Right lobe of liver (tissue), 6 donors: ENCODE measurements around the gene SLC25A44. TPM values are rescaled to one million over a fixed set of nuclear protein-coding genes. Genes with fewer than 3 reads are reported as not detected.
A peak's percentile ranks its signal among the peaks of the same experiment; 100 is the strongest.

ENCODE experiments used
- ATAC-seq, 4 donors: fragments of 200-7000 bp; cut with Tn5 transposase; one replicate each; pipeline ENCODE4 v1.9.1; 2020; ENCODE audit warnings: mild to moderate bottlenecking in 4 of 4, moderate library complexity in 4 of 4
- DNase-seq, 3 donors: peaks; one replicate each; pipeline ENCODE4 v3.0.0-alpha.2; 2020
- H3K27ac ChIP-seq, 3 donors: fragments of 200-600 bp; one replicate each; pipeline ENCODE4 v1.8.0; 2022
- H3K27me3 ChIP-seq, 2 donors: fragments of 200-600 bp; one replicate each; pipeline ENCODE4 v1.8.0; 2022
- H3K36me3 ChIP-seq, 4 donors: fragments of 200-600 bp; sonication (generic) in 1 of 4; one replicate each; pipeline versions ENCODE4 v1.5.1 to v1.8.0; 2017 to 2022; ENCODE audit warnings: control low read depth in 1 of 4
- H3K4me1 ChIP-seq, 4 donors: fragments of 200-600 bp; sonication (generic) in 1 of 4; one replicate each; pipeline versions ENCODE4 v1.5.1 to v1.8.0; 2017 to 2022; ENCODE audit warnings: control low read depth in 1 of 4
- H3K4me3 ChIP-seq, 3 donors: fragments of 200-600 bp; one replicate each; pipeline ENCODE4 v1.8.0; 2022
- H3K9me3 ChIP-seq, 4 donors: fragments of 200-600 bp; sonication (generic) in 1 of 4; one replicate each; pipeline versions ENCODE4 v1.5.1 to v1.8.0; 2017 to 2022; ENCODE audit warnings: control low read depth in 1 of 4
- POLR2A ChIP-seq: fragments of 450-650 bp; IDR thresholded peaks from one replicate; pipeline ENCODE4 v1.6.1; 2017; ENCODE audit warnings: antibody characterized with exemption, mild to moderate bottlenecking
- WGBS: methylation state at CpG from one replicate; pipeline ENCODE4 v1.1.6; 2018; ENCODE audit warnings: low coverage, low lambda C conversion rate; ENCODE audit not compliant: insufficient coverage; ENCODE audit errors: missing lambda C conversion rate; 5-methylcytosine and 5-hydroxymethylcytosine counted together
- intact Hi-C, 2 donors: fragments of 100-400 bp; cut with DNase I; formaldehyde crosslinking; loops; one replicate each; pipeline versions ENCODE4 v1.11.2 to v1.14.1; 2022
- total RNA-seq, 6 experiments: library from RNA; depleted of rRNA in 2 of 6; stranded (reverse); fragments of >200 nt in 2 of 6; fragmentation: NEBNext Ultra II Directional in 3 of 6; extraction: Animal tissue kit (Norgen Biotek cat#: 25700) in 3 of 6; gene quantifications; one replicate each; pipeline versions ENCODE4 v1.1.0 to v1.2.4, GENCODE V29; 2016 to 2023
- TF ChIP-seq, protein P1 (sequence below), 4 donors: fragments of 200-600 bp in 3 of 4; fragments of 450-650 bp in 1 of 4; IDR thresholded peaks; one replicate each; pipeline versions ENCODE4 v1.5.1 to v1.8.0; 2016 to 2022; ENCODE audit warnings: antibody characterized with exemption in 4 of 4, mild to moderate bottlenecking in 2 of 4
- donor health status: DM: no; HTN: yes; CAD: no.
- donor health status: DM: no; HTN: no; CAD: no.
- donor health status: DM: no; HTN: no; CAD: no.
- donor health status: DM: no; HTN: yes; CAD: no.
- donor health status: DM: no; HTN: yes; CAD: no.

SLC25A44 gene
- total RNA-seq, 6 experiments from 2014 or later, result 19.1 to 30.5 (median 20.0) TPM

DNA sequence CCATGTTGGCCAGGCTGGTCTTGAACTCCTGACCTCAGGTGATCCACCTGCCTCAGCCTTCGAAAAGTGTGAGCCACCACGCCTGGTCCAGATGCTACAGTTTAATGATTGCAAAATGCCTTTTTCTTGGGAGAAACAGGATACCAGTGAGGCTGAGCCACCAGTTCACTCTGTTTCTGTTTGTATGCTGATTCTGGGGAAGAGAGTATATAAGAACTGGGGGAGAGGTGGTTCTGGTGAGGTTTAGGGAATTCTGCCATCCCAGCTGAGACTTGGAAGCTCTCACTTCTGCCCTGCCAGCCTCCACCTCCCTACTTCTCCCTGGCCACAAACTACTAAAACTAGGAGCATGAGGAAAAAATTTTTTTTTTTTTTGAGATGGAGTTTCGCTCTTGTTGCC lies 10.8 kb downstream of the SLC25A44 start:
- H3K27me3 ChIP-seq, result no peaks in the 10 kb centered on the region
- H3K4me3 ChIP-seq, result no peak overlapping the region
- intact Hi-C loops, result no loop called here
- ATAC-seq, result no peak
- 61% methylated on average over 2 of the region's 3 CpGs for WGBS
- no peak for DNase-seq
- no peak for TF ChIP-seq POLR2A
- TF ChIP-seq, protein P1, sequence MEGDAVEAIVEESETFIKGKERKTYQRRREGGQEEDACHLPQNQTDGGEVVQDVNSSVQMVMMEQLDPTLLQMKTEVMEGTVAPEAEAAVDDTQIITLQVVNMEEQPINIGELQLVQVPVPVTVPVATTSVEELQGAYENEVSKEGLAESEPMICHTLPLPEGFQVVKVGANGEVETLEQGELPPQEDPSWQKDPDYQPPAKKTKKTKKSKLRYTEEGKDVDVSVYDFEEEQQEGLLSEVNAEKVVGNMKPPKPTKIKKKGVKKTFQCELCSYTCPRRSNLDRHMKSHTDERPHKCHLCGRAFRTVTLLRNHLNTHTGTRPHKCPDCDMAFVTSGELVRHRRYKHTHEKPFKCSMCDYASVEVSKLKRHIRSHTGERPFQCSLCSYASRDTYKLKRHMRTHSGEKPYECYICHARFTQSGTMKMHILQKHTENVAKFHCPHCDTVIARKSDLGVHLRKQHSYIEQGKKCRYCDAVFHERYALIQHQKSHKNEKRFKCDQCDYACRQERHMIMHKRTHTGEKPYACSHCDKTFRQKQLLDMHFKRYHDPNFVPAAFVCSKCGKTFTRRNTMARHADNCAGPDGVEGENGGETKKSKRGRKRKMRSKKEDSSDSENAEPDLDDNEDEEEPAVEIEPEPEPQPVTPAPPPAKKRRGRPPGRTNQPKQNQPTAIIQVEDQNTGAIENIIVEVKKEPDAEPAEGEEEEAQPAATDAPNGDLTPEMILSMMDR (IDR thresholded peaks at IDR 0.05), result no peak
- H3K9me3 ChIP-seq, result no peaks in the 10 kb centered on the region
- H3K4me1 ChIP-seq, result peaks cover 0 to 8% (median 0%) of the 10 kb centered on the region in 4 donors
- no peak overlapping the region for H3K27ac ChIP-seq
- peaks cover 0 to 45% (median 12%) of the 10 kb centered on the region in 4 donors for H3K36me3 ChIP-seq

- peaks cover 0 to 33% (median 12%) of the 10 kb centered on the region in 4 donors for H3K36me3 ChIP-seq
Observed at GRCh38 chr1:156211243-156211642, 17.3 kb downstream of the SLC25A44 start.

DNA sequence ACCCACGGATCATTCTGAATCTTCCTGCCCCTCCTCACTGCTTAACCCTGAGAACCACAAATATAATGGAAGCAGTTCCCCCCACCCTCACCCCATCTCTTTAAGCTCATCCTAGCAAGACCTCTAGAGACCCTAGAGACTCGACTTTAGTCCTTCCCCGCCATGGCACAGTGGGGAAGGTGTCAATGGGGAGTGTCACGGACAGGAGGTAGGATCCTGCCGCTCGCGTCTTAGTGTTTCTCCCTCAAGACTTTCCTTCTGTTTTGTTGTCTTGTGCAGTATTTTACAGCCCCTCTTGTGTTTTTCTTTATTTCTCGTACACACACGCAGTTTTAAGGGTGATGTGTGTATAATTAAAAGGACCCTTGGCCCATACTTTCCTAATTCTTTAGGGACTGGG lies 18.2 kb downstream of the SLC25A44 start:
- WGBS, result 73% methylated on average over 5 of the region's 9 CpGs
- TF ChIP-seq POLR2A, result no peak
- TF ChIP-seq, protein P1 (IDR thresholded peaks at IDR 0.05), result no peak
- DNase-seq (no peak), ATAC-seq (no peak)
- Histone ChIP-seq H3K4me3 (peak overlapping the region; percentile 54 to 89 (median 64)), H3K4me1 (peaks cover 0 to 32% (median 11%) of the 10 kb centered on the region in 4 donors), H3K9me3 (no peaks in the 10 kb centered on the region), H3K27me3 (no peaks in the 10 kb centered on the region), H3K27ac (peak overlapping the region; percentile 93 to 98 (median 94)), H3K36me3 (peaks cover 0 to 25% (median 12%) of the 10 kb centered on the region in 4 donors)
- intact Hi-C loops, result no loop called here

More at GRCh38 chr1:156211243-156211642, 17.3 kb downstream of the SLC25A44 start:
- Histone ChIP-seq H3K4me3 (no peak overlapping the region), H3K4me1 (peaks cover 0 to 30% (median 11%) of the 10 kb centered on the region in 4 donors), H3K27ac (no peak overlapping the region), H3K27me3 (no peaks in the 10 kb centered on the region), H3K9me3 (no peaks in the 10 kb centered on the region)
- no peak for TF ChIP-seq POLR2A
- TF ChIP-seq, protein P1 (IDR thresholded peaks at IDR 0.05), result no peak
- intact Hi-C loops, result no loop called here
- 76% methylated on average over 2 of the region's 3 CpGs for WGBS
- DNase-seq (no peak), ATAC-seq (no peak)

- intact Hi-C loops, result no loop called here
- WGBS, result 0% methylated on average over 45 of the region's 61 CpGs
- peaks cover 0 to 41% (median 17%) of the 10 kb centered on the region in 4 donors for H3K4me1 ChIP-seq
- peaks cover 0 to 21% (median 6%) of the 10 kb centered on the region in 4 donors for H3K36me3 ChIP-seq
- TF ChIP-seq, protein P1 (IDR thresholded peaks at IDR 0.05), result no peak
- TF ChIP-seq POLR2A, result peak; percentile 87
- H3K27ac ChIP-seq, result peak within 1 kb of the TSS; percentile 93 to 98 (median 94)
- no peaks in the 10 kb centered on the region for H3K27me3 ChIP-seq
- H3K9me3 ChIP-seq, result no peaks in the 10 kb centered on the region
- DNase-seq, result peak; percentile 98
- peak; percentile 90 to 96 (median 90) for ATAC-seq
- H3K4me3 ChIP-seq, result peak within 1 kb of the TSS; percentile 54 to 89 (median 64)
Observed at GRCh38 chr1:156212833-156213643, 19.1 kb downstream of the SLC25A44 start, which contains the start of gene PMF1. TSS of gene PMF1 (plus strand) at chr1:156213007. CDS start at chr1:156213016, 9 bp downstream.
